NT2/D1 (cell line): ENCODE data around the gene DDX21.
"Not testable (repeated sequence)": the region's sequence is repeated elsewhere in the genome, so short reads cannot be mapped to it uniquely, and the experiment has no call there.

Source experiments
- DNase-seq: peaks from one replicate; pipeline ENCODE4 v3.0.0-alpha.2; 2011; ENCODE audit warnings: low read depth, low spot score
- H3K27me3 ChIP-seq: 2 replicates; pipeline ENCODE4 v1.6.0; 2011; ENCODE audit warnings: mild to moderate bottlenecking; ENCODE audit not compliant: insufficient read length, insufficient read depth
- H3K36me3 ChIP-seq: 2 replicates; pipeline ENCODE4 v1.6.1; 2011; ENCODE audit warnings: mild to moderate bottlenecking, low read length, mixed read lengths; ENCODE audit not compliant: insufficient read depth, insufficient read length
- H3K4me1 ChIP-seq: 2 replicates; pipeline ENCODE4 v1.5.1; 2011; ENCODE audit not compliant: insufficient read depth, insufficient read length
- H3K4me3 ChIP-seq: 2 replicates; pipeline ENCODE4 v1.5.1; 2011; ENCODE audit warnings: low read depth; ENCODE audit not compliant: insufficient read length
- H3K9ac ChIP-seq: 2 replicates; pipeline ENCODE4 v1.6.0; 2011; ENCODE audit warnings: low read depth; ENCODE audit not compliant: insufficient read length
- H3K9me3 ChIP-seq: 2 replicates; pipeline ENCODE4 v1.5.1; 2011; ENCODE audit warnings: mild to moderate bottlenecking, low read length; ENCODE audit not compliant: insufficient read depth
- SUZ12 ChIP-seq: IDR thresholded peaks from 2 replicates; pipeline ENCODE4 v1.6.1; 2011; ENCODE audit not compliant: insufficient read length, insufficient read depth; ENCODE audit errors: extremely low read depth
- YY1 ChIP-seq: IDR thresholded peaks from 2 replicates; pipeline ENCODE4 v1.6.1; 2011; ENCODE audit not compliant: insufficient read length, insufficient read depth
- ZNF274 ChIP-seq: IDR thresholded peaks from 2 replicates; pipeline ENCODE4 v1.6.1; 2011; ENCODE audit warnings: mild to moderate bottlenecking, low read depth, low read length

The DDX21 gene

DNA sequence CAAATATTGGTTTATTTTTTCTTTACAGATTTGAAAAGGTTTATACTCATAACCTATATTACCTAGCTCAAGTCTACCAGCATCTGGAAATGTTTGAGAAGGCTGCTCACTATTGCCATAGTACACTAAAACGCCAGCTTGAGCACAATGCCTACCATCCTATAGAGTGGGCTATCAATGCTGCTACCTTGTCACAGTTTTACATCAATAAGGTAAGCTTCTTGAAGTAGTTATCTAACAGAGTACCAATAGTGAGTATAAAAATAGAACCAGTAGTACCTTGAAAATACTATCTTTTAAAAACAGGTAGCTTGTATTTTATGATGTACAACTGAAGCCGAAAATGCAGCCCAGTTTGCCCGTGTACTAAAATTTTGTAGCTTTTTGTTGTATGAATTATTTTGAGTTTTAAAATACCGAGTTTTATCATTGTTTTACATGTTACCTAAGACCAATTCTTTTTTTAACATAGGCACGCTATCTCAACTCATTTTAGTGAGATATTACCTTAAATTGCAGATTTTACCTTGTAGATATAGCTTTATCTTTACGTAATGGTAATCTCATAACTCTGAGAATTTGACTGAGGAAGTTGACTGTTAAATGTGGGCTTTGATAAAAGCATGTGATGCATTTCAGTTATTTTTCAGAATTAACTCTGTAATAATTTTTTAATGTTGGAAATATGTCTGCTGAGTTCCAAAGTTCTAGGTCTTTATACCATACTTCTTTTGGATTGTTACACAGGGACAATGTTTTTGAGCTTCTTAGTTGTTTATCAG lies 49.9 kb downstream of the DDX21 start:
- peaks cover 39% of the 10 kb centered on the region for H3K36me3 ChIP-seq
- TF ChIP-seq SUZ12 (no peak), YY1 (no peak), ZNF274 (no peak)

DNA sequence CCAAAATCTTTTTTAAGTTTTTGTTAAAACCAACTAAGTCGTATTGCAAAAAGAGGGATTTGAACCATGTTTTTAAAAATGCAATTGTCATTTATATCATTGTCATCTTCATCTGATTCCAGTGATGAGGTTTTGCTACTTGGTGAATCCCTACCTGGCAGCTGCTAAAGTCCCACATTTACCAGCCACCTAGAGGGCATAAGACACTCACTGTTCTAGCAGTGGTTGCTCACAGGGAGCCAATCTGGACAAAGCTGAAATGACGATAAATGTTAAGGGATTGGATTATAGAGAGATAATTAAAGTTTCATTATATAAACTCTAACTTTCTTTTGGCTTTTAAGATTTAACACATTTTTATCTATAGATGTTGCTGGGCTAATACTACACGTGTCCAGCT lies 51.3 kb downstream of the DDX21 start:
- TF ChIP-seq YY1 (no peak), ZNF274 (no peak), SUZ12 (no peak)
- H3K36me3 ChIP-seq, result peaks cover 43% of the 10 kb centered on the region
- no peak overlapping the region for H3K9ac ChIP-seq
- H3K4me1 ChIP-seq, result no peaks in the 10 kb centered on the region
- H3K9me3 ChIP-seq, result no peaks in the 10 kb centered on the region
- H3K27me3 ChIP-seq, result no peaks in the 10 kb centered on the region
- no peak for DNase-seq
- H3K4me3 ChIP-seq, result no peak overlapping the region

More for the DNA sequence above, 49.9 kb downstream of the DDX21 start:
- DNase-seq, result no peak
- Histone ChIP-seq H3K9ac (no peak overlapping the region), H3K4me3 (no peak overlapping the region), H3K4me1 (no peaks in the 10 kb centered on the region), H3K27me3 (no peaks in the 10 kb centered on the region), H3K9me3 (no peaks in the 10 kb centered on the region)

DNA sequence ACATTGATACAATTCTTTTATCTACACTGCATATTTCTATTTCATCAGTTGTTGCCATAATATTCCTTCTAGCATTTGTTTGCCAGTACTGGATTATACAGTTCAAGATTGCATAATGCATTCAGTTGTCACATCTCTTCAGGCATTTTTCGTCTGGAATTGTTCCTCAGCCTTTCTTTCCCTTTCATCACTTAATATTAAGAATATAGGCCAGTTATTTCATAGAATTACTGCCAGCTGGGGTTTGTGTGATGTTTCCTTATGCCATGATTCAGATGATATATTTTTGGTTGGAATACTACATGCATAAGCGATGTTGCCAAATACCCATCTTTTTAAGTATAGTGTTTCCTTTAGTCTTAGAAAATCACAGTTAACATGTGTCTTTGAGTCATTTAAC lies 53.4 kb downstream of the DDX21 start:
- Histone ChIP-seq H3K36me3 (peaks cover 58% of the 10 kb centered on the region), H3K9me3 (no peaks in the 10 kb centered on the region), H3K9ac (no peak overlapping the region), H3K4me1 (no peaks in the 10 kb centered on the region), H3K4me3 (no peak overlapping the region), H3K27me3 (no peaks in the 10 kb centered on the region)
- no peak for TF ChIP-seq ZNF274
- TF ChIP-seq SUZ12, result no peak
- TF ChIP-seq YY1, result no peak
- no peak for DNase-seq

DNA sequence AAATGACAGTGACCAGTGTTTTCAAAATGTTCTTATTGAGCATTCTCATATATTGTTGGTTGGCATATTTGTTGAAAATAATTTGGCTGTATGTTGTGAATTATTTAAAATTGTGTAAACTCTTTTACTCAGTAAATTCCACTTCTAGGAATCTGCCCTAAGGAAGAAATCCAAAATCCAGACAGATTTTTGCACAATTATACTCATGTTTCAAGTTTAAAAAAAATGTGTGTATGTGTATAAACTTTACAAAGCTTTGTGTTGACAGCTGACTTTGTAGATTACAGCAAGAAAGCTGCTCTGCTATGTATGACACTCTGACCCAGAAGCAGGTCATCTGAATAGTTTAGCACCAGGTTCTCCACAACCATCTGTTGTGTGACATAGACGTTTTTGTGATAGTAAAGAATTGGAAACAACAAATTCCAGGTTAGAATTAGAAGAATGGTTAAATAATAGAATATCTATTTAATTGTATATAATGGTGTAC lies 54.2 kb downstream of the DDX21 start:
- TF ChIP-seq SUZ12 (no peak), ZNF274 (no peak), YY1 (no peak)
- no peaks in the 10 kb centered on the region for H3K4me1 ChIP-seq
- H3K9me3 ChIP-seq, result no peaks in the 10 kb centered on the region
- no peaks in the 10 kb centered on the region for H3K27me3 ChIP-seq
- DNase-seq, result no peak
- no peak overlapping the region for H3K4me3 ChIP-seq
- H3K9ac ChIP-seq, result no peak overlapping the region
- peaks cover 59% of the 10 kb centered on the region for H3K36me3 ChIP-seq

DNA sequence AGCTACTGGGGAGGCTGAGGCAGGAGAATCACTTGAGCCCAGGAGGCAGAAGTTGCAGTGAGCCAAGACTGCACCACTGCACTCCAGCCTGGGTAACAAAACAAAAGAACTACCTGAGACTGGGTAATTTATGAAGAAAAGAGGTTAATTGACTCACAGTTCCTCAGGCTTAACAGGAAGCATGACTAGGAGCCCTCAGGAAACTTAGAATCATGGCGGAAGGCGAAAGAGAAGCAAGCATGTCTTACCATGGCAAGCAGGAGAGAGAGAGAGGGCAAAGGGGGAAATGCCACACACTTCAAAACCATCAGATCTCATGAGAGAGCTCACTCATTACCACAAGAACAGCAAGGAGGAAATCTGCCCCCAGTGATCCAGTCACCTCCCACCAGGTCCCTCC lies 56.8 kb downstream of the DDX21 start:
- not testable (repeated sequence) for H3K27me3 ChIP-seq, H3K9ac ChIP-seq, H3K9me3 ChIP-seq, H3K4me3 ChIP-seq, H3K4me1 ChIP-seq, DNase-seq
- peaks cover 58% of the 10 kb centered on the region for H3K36me3 ChIP-seq

DNA sequence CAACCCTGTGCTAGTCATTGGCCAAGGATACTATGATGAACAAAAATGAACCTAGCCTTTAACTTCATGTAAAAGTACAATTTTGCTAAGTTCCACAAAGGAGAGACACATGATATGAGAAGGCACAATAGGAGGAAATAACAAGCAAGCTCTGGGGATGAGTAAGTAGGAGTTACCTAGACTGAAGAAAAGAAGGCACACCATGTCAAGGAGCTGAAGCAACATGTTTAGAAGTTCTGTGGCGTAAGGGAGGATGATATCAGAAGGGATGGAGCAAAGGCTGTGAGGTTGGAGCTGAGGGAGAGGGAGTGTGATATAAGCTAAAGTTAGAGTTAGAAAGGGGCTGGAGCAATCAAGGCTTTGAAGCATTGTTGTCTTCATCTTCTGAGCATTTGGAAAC lies 58.2 kb downstream of the DDX21 start:
- no peak for DNase-seq
- Histone ChIP-seq H3K4me3 (no peak overlapping the region), H3K9me3 (no peaks in the 10 kb centered on the region), H3K9ac (no peak overlapping the region), H3K27me3 (no peaks in the 10 kb centered on the region), H3K36me3 (peaks cover 58% of the 10 kb centered on the region), H3K4me1 (no peaks in the 10 kb centered on the region)
- TF ChIP-seq ZNF274, result no peak
- TF ChIP-seq YY1, result no peak
- TF ChIP-seq SUZ12, result no peak

DNA sequence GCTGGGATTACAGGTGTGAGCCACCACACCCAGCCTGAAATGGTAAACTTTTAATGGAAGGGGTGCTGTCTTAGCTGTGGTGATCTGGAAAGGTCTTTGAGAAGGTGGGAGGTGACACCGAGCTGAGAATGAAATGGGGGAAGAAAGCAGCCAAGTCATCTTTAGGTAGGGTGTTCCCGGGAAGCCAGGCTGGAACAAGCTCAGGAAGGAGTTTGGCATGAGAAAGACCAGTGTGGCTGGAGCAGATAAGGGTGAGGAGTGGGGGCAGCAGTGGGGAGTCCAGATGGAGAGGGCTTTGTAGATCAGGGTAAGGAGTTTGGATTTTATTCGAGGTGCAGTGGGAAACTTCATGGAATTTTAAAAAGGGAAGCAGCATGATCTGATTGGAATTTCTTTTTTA lies 62.6 kb downstream of the DDX21 start:
- DNase-seq, result no peak
- TF ChIP-seq ZNF274 (no peak), YY1 (no peak), SUZ12 (no peak)
- H3K9me3 ChIP-seq, result no peaks in the 10 kb centered on the region

More for the DNA sequence above, 62.6 kb downstream of the DDX21 start:
- no peak overlapping the region for H3K9ac ChIP-seq
- H3K27me3 ChIP-seq, result no peaks in the 10 kb centered on the region
- H3K4me3 ChIP-seq, result no peak overlapping the region
- H3K4me1 ChIP-seq, result no peaks in the 10 kb centered on the region
- peaks cover 29% of the 10 kb centered on the region for H3K36me3 ChIP-seq
